Esophagus squamous epithelium (tissue), 5 donors: ENCODE measurements around the gene NFATC3. TPM values are rescaled to one million over a fixed set of nuclear protein-coding genes. Genes with fewer than 3 reads are reported as not detected.

Experiments
- DNase-seq: peaks from one replicate; lab custom pipeline; 2025; lab: John Stamatoyannopoulos, UW
- H3K27ac ChIP-seq, 4 donors: fragments of 200-600 bp; sonication (generic); one replicate each; pipeline ENCODE4 v1.5.1; 2016 to 2019; ENCODE audit warnings: mild to moderate bottlenecking in 1 of 4
- H3K27me3 ChIP-seq, 4 donors: fragments of 200-600 bp; sonication (generic); 1 replicate in 3 of 4; 2 replicates in 1 of 4; pipeline versions ENCODE4 v1.5.1 to v1.6.0; 2017 to 2021; ENCODE audit warnings: antibody characterized with exemption in 1 of 4
- H3K36me3 ChIP-seq, 3 donors: fragments of 200-600 bp; sonication (generic); one replicate each; pipeline ENCODE4 v1.5.1; 2016 to 2019
- H3K4me1 ChIP-seq, 3 donors: fragments of 200-600 bp; sonication (generic); one replicate each; pipeline ENCODE4 v1.5.1; 2017 to 2019
- H3K4me3 ChIP-seq, 4 donors: fragments of 200-600 bp; sonication (generic); 1 replicate in 3 of 4; 2 replicates in 1 of 4; pipeline ENCODE4 v1.5.1; 2016 to 2019; ENCODE audit warnings: mild to moderate bottlenecking in 2 of 4, moderate library complexity in 1 of 4
- H3K9me3 ChIP-seq, 3 donors: fragments of 200-600 bp; sonication (generic); one replicate each; pipeline ENCODE4 v1.5.1; 2016 to 2019
- CTCF ChIP-seq, 6 experiments: fragments of 450-650 bp in 4 of 6; fragments of 200-600 bp in 2 of 6; sonication (generic) in 2 of 6; IDR thresholded peaks; one replicate each; pipeline ENCODE4 v1.5.1; 2016 to 2019; ENCODE audit warnings: antibody characterized with exemption in 6 of 6, mild to moderate bottlenecking in 4 of 6, moderate library complexity in 4 of 6
- POLR2A ChIP-seq, 4 donors: fragments of 450-650 bp; IDR thresholded peaks; one replicate each; pipeline ENCODE4 v1.6.1; 2017; ENCODE audit warnings: antibody characterized with exemption in 4 of 4, mild to moderate bottlenecking in 4 of 4, moderate library complexity in 3 of 4
- WGBS, 2 donors: methylation state at CpG; one replicate each; pipeline ENCODE4 v1.1.5; 2018; 5-methylcytosine and 5-hydroxymethylcytosine counted together
- intact Hi-C: fragments of 100-400 bp; cut with DNase I; formaldehyde crosslinking; loops from one replicate; pipeline ENCODE4 v1.15.0; 2022
- total RNA-seq, 4 donors: library from RNA; depleted of rRNA; stranded (reverse); fragments of >200 nt; gene quantifications; one replicate each; pipeline ENCODE4 v1.1.0, GENCODE V29; 2016
- donor health status: DM: yes; HTN: yes; CAD: no.

Gene NFATC3
- total RNA-seq, 4 donors from 2014 or later, result 18.6 to 30.9 (median 20.5) TPM

GRCh38 chr16:68166264-68166663 is 81.1 kb downstream of the NFATC3 start:
- H3K4me3 ChIP-seq, result no peak overlapping the region
- peaks cover 0 to 68% (median 3%) of the 10 kb centered on the region in 3 donors for H3K36me3 ChIP-seq
- H3K4me1 ChIP-seq, result no peaks in the 10 kb centered on the region
- 83 to 87% methylated on average over 2 to 3 of the region's 3 CpGs for WGBS, 2 donors
- intact Hi-C loops, result no loop called here
- DNase-seq, result no peak
- TF ChIP-seq CTCF (IDR thresholded peaks at IDR 0.05) (no peak), POLR2A (IDR thresholded peaks at IDR 0.05) (no peak)
- no peaks in the 10 kb centered on the region for H3K27me3 ChIP-seq
- no peaks in the 10 kb centered on the region for H3K9me3 ChIP-seq
- no peak overlapping the region for H3K27ac ChIP-seq

DNA sequence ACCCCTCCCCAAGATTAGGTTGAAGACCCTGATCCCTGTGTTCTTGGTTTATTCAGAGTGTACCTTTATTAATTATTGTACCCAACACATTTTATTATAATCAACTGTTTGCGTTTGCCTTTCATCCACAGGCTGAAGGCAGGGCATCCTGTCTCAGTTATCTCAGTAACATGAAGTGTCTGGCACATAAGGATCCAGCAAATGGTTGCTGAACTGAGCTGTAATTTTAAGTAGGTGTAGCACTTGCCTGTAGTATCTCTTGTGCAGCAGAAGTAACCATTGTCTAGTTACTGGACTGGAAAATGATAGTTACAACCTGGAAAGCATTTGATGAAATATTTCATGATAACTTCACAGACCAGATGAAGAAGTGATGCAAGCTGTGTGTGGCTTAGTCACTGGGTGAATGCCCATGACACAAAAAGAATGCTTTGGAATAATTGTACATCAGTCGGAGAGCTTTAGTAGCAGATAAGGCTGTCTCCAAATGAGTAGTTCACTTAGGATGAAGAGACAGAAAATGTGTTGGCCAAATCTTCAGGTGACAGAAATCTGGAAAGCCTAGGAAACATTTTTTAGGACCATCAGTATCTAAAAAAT is 94.1 kb downstream of the NFATC3 start:
- H3K36me3 ChIP-seq, result peaks cover 0 to 88% (median 5%) of the 10 kb centered on the region in 3 donors
- intact Hi-C loops, result no loop called here
- 92 to 96% methylated on average over 2 of the region's 2 CpGs for WGBS, 2 donors
- H3K27ac ChIP-seq, result no peak overlapping the region
- TF ChIP-seq POLR2A (IDR thresholded peaks at IDR 0.05) (no peak), CTCF (IDR thresholded peaks at IDR 0.05) (no peak)
- H3K27me3 ChIP-seq, result no peaks in the 10 kb centered on the region
- H3K9me3 ChIP-seq, result no peaks in the 10 kb centered on the region
- no peak for DNase-seq
- no peak overlapping the region for H3K4me3 ChIP-seq
- H3K4me1 ChIP-seq, result no peaks in the 10 kb centered on the region

GRCh38 chr16:68179855-68180254 is 94.7 kb downstream of the NFATC3 start:
- no peak overlapping the region for H3K27ac ChIP-seq
- H3K4me3 ChIP-seq, result no peak overlapping the region
- 69 to 87% methylated on average over 4 of the region's 4 CpGs for WGBS, 2 donors
- DNase-seq, result no peak
- H3K4me1 ChIP-seq, result no peaks in the 10 kb centered on the region
- no peaks in the 10 kb centered on the region for H3K27me3 ChIP-seq
- TF ChIP-seq CTCF (IDR thresholded peaks at IDR 0.05) (no peak), POLR2A (IDR thresholded peaks at IDR 0.05) (no peak)
- intact Hi-C loops, result no loop called here
- no peaks in the 10 kb centered on the region for H3K9me3 ChIP-seq
- H3K36me3 ChIP-seq, result peaks cover 0 to 88% (median 5%) of the 10 kb centered on the region in 3 donors

GRCh38 chr16:68183046-68183445 is 97.9 kb downstream of the NFATC3 start:
- TF ChIP-seq POLR2A (IDR thresholded peaks at IDR 0.05) (no peak), CTCF (IDR thresholded peaks at IDR 0.05) (no peak)
- H3K4me3 ChIP-seq, result no peak overlapping the region
- peaks cover 0 to 96% (median 5%) of the 10 kb centered on the region in 3 donors for H3K36me3 ChIP-seq
- DNase-seq, result no peak
- no peaks in the 10 kb centered on the region for H3K27me3 ChIP-seq
- no peaks in the 10 kb centered on the region for H3K4me1 ChIP-seq
- H3K27ac ChIP-seq, result no peak overlapping the region
- intact Hi-C loops, result no loop called here
- no peaks in the 10 kb centered on the region for H3K9me3 ChIP-seq
- WGBS, 2 donors, result 78 to 79% methylated on average over 3 of the region's 3 CpGs

GRCh38 chr16:68186877-68187276 is 101.7 kb downstream of the NFATC3 start:
- no peak for TF ChIP-seq CTCF (IDR thresholded peaks at IDR 0.05)
- WGBS, 2 donors, result 86 to 100% methylated on average over 4 of the region's 7 CpGs
- Histone ChIP-seq H3K36me3 (peaks cover 8 to 97% (median 12%) of the 10 kb centered on the region in 3 donors), H3K4me3 (no peak overlapping the region), H3K27ac (no peak overlapping the region), H3K27me3 (no peaks in the 10 kb centered on the region), H3K4me1 (no peaks in the 10 kb centered on the region), H3K9me3 (no peaks in the 10 kb centered on the region)
- no peak for DNase-seq
- intact Hi-C loops, result no loop called here
